HepG2 (cell line): ENCODE measurements around the gene INAFM2. TPM values are rescaled to one million over a fixed set of nuclear protein-coding genes. Genes with fewer than 3 reads are reported as not detected.

Source experiments
- ATAC-seq: fragments of 200-7000 bp; cut with Tn5 transposase; 3 replicates; pipeline ENCODE4 v1.9.1; 2020; ENCODE audit warnings: mild to moderate bottlenecking, moderate library complexity
- BruUV-seq: library from RNA; stranded (reverse); fragments of 400-500 nt; replicated peaks from 2 replicates; lab custom pipeline; 2021; lab: Mats Ljungman, UMichigan
- CTCF ChIA-PET: fragments of 300-600 bp; formaldehyde crosslinking; extraction: SDS; loops from one replicate; lab custom pipeline; 2021; ENCODE audit warnings: low total read pairs, inconsistent platforms, low intra/inter-chr PET ratio; lab: Yijun Ruan, JAX
- POLR2A ChIA-PET: fragments of 350-600 bp; sonication (Branson Sonifier 250); formaldehyde crosslinking; loops from one replicate; lab custom pipeline; 2020; ENCODE audit warnings: antibody characterized with exemption, inconsistent platforms; lab: Yijun Ruan, JAX
- DNase-seq: peaks from one replicate; pipeline ENCODE4 v3.0.0-alpha.2; 2015; ENCODE audit warnings: low spot score
- FAIRE-seq: peaks from 3 replicates; lab custom pipeline; 2011; peaks lifted over from hg19 to GRCh38; lab: Jason Lieb, UNC
- H2AFZ ChIP-seq: one replicate; pipeline ENCODE4 v1.6.1; 2011; ENCODE audit warnings: low read length, inconsistent platforms
- H3K27ac ChIP-seq: fragments of 300-600 bp; 3 replicates; pipeline ENCODE4 v1.8.0; 2011; ENCODE audit warnings: mixed run types, mild to moderate bottlenecking, mixed read lengths, low read length, inconsistent platforms; ENCODE audit not compliant: insufficient read depth; ENCODE audit errors: extremely low read length
- H3K27me3 ChIP-seq, 2 experiments: fragments of 200-600 bp in 1 of 2; 2 replicates in 1 of 2; 3 replicates in 1 of 2; pipeline versions ENCODE4 v1.6.0 to v1.8.0; 2011; ENCODE audit warnings: low read length in 2 of 2, mild to moderate bottlenecking in 2 of 2, moderate library complexity in 2 of 2, inconsistent platforms in 1 of 2; ENCODE audit not compliant: insufficient read depth in 2 of 2, control insufficient read depth in 1 of 2
- H3K36me3 ChIP-seq, 2 experiments: fragments of 200-600 bp in 1 of 2; replicated peaks in 1 of 2; 2 replicates in 1 of 2; 3 replicates in 1 of 2; pipeline versions ENCODE4 v1.5.1 to v1.8.0; 2011; ENCODE audit warnings: low read length in 2 of 2, inconsistent platforms in 1 of 2; ENCODE audit not compliant: insufficient read depth in 2 of 2, control insufficient read depth in 1 of 2
- H3K4me1 ChIP-seq: 2 replicates; pipeline ENCODE4 v1.5.1; 2012; ENCODE audit warnings: low read length, inconsistent platforms; ENCODE audit not compliant: insufficient read depth
- H3K4me2 ChIP-seq: 2 replicates; pipeline ENCODE4 v1.6.0; 2011; ENCODE audit warnings: low read depth, low read length, inconsistent platforms
- H3K4me3 ChIP-seq, 3 experiments: fragments of 200-600 bp in 1 of 3; sonication (generic), shearing (Covaris generic) in 1 of 3; replicated peaks in 1 of 3; 2 replicates each; pipeline ENCODE4 v1.5.1; 2011 to 2016; ENCODE audit warnings: low read length in 3 of 3, inconsistent platforms in 2 of 3, low read depth in 2 of 3, mild to moderate bottlenecking in 2 of 3, control low read depth in 1 of 3, mixed read lengths in 1 of 3; ENCODE audit not compliant: insufficient read depth in 1 of 3
- H3K79me2 ChIP-seq: one replicate; pipeline ENCODE4 v1.6.1; 2011; ENCODE audit warnings: low read length, inconsistent platforms; ENCODE audit not compliant: insufficient read depth
- H3K9ac ChIP-seq: 2 replicates; pipeline ENCODE4 v1.6.0; 2011; ENCODE audit warnings: mild to moderate bottlenecking, low read depth, low read length, inconsistent platforms; ENCODE audit not compliant: insufficient read depth
- H3K9me3 ChIP-seq: 2 replicates; pipeline ENCODE4 v1.5.1; 2012; ENCODE audit warnings: mild to moderate bottlenecking, low read length
- H4K20me1 ChIP-seq: 2 replicates; pipeline ENCODE4 v1.6.0; 2011; ENCODE audit warnings: inconsistent platforms, mild to moderate bottlenecking, low read length, moderate library complexity; ENCODE audit not compliant: insufficient read depth
- HNRNPL ChIP-seq: fragments of 200-400 bp; formaldehyde crosslinking; IDR thresholded peaks from 2 replicates; pipeline ENCODE4 v1.6.1; 2017; ENCODE audit warnings: mild to moderate bottlenecking, low read depth, low read length
- HNRNPUL1 ChIP-seq: fragments of 200-400 bp; formaldehyde crosslinking; IDR thresholded peaks from 2 replicates; pipeline ENCODE4 v1.6.1; 2017; ENCODE audit warnings: low read depth, mild to moderate bottlenecking, low read length, moderate library complexity
- SMARCE1 ChIP-seq: fragments of 450-650 bp; IDR thresholded peaks from 2 replicates; pipeline ENCODE4 v1.6.1; 2017; ENCODE audit warnings: borderline replicate concordance
- ZNF567 ChIP-seq: sonication (generic); formaldehyde crosslinking; IDR thresholded peaks from 2 replicates; pipeline ENCODE4 v1.8.1; 2023; ENCODE audit warnings: mild to moderate bottlenecking, missing genetic modification reagents, borderline replicate concordance
- ZNF772 ChIP-seq: sonication (generic); formaldehyde crosslinking; IDR thresholded peaks from 2 replicates; pipeline ENCODE4 v1.5.0; 2020; ENCODE audit warnings: mild to moderate bottlenecking, missing genetic modification reagents
- WGBS: methylation state at CpG from one replicate; pipeline ENCODE4 v1.1.6; 2017; ENCODE audit warnings: low lambda C conversion rate; 5-methylcytosine and 5-hydroxymethylcytosine counted together
- in situ Hi-C: cut with HindIII; loops from 2 replicates; pipeline ENCODE4 v1.10.0; 2017; ENCODE audit warnings: low pct_unique_long_range_greater_than_20kb; ENCODE audit not compliant: extremely low pct_ligation_motif_present
- intact Hi-C: fragments of 100-400 bp; cut with micrococcal nuclease; formaldehyde crosslinking; loops from one replicate; pipeline ENCODE4 v1.10.0; 2022; ENCODE audit not compliant: unreplicated experiment
- polyA plus RNA-seq, 8 experiments: library from polyadenylated mRNA; depleted of rRNA in 3 of 8; stranded (reverse) in 7 of 8; unstranded in 1 of 8; fragments of >200 nt; fragmentation: Illumina TruSeq in 4 of 8; extraction: Trizol in 4 of 8; gene quantifications; 2 replicates each; pipeline versions ENCODE4 v1.2.1 to v1.2.3, GENCODE V29; 2011 to 2016; ENCODE audit warnings: low read depth in 4 of 8, missing spikeins in 1 of 8, mixed read lengths in 1 of 8; ENCODE audit not compliant: insufficient read depth in 1 of 8
- total RNA-seq, 5 experiments: library from RNA; depleted of rRNA; stranded (reverse); fragments of >200 nt; fragmentation: Illumina TruSeq; extraction: Trizol; gene quantifications; 2 replicates each; pipeline ENCODE4 v1.2.3, GENCODE V29; 2016; ENCODE audit warnings: low read depth in 1 of 5

The INAFM2 gene
- total and polyA plus RNA-seq, 2 of the 13 experiments (the other 11 are each of a cell fraction or from before 2014, with no cell fraction given) = 5.5 to 6.5 TPM

DNA sequence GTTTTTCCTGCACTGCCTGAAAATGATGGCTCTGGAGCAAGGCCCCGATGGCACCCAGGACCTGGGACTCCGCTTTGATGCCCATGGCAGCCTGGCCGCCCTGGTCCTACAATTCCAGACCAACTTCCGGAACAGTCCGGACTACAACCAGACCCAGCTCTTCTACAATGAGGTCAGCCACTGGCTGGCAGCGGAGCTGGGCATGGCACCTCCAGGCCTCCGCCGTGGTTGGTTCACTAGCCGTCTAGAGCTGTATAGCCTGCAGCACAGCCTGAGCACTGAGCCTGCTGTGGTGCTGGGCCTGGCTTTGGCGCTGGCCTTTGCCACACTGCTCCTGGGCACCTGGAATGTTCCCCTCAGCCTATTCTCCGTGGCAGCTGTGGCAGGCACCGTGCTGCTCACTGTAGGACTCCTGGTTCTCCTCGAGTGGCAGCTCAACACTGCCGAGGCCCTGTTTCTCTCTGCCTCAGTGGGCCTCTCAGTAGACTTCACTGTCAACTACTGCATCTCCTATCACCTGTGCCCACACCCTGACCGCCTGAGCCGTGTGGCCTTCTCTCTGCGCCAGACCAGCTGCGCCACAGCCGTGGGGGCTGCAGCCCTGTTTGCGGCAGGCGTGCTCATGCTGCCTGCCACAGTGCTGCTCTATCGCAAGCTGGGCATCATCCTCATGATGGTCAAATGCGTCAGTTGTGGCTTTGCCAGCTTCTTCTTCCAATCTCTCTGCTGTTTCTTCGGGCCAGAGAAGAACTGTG, 45.4 kb downstream of the INAFM2 start:
- ChIA-PET POLR2A (interaction anchor here (0.6 to 4.4 kb wide), 3 partner anchors 14 to 52 kb away, joined by 3 to 16 read pairs (median 4); partner anchors contain the start of genes IVD and KNSTRN), CTCF (interaction anchor here (1.7 to 3.0 kb wide), 3 partner anchors 24 to 52 kb away, joined by 5 to 32 read pairs (median 8); no protein-coding TSS in a partner anchor)
- no peaks in the 10 kb centered on the region for H3K79me2 ChIP-seq
- no TSS peak for BruUV-seq
- no peak overlapping the region for H2AFZ ChIP-seq
- H3K27ac ChIP-seq = no peak overlapping the region
- WGBS = 45% methylated on average over 12 of the region's 24 CpGs
- H3K4me3 ChIP-seq = no peak overlapping the region; a peak in 1 of 6 replicates
- no peak overlapping the region for H3K9ac ChIP-seq
- FAIRE-seq (no peak), DNase-seq (no peak), ATAC-seq (no peak)
- H3K27me3 ChIP-seq = peaks cover 12 to 77% of the 10 kb centered on the region in 2 experiments
- no peaks in the 10 kb centered on the region for H3K9me3 ChIP-seq
- TF ChIP-seq SMARCE1 = no peak
- TF ChIP-seq HNRNPL = 0 out of 2 replicates have a peak, but pooled peaks have one; percentile 17
- TF ChIP-seq ZNF772 (CRISPR knock-in tag) = 0 out of 2 replicates have a peak, but pooled peaks have one; percentile 1
- H4K20me1 ChIP-seq = no peaks in the 10 kb centered on the region
- no peaks in the 10 kb centered on the region for H3K36me3 ChIP-seq
- no peaks in the 10 kb centered on the region for H3K4me1 ChIP-seq
- intact Hi-C loops = loop anchor here (1.0 kb wide), 1 partner anchor 53 kb away; no protein-coding TSS in a partner anchor
- H3K4me2 ChIP-seq = no peak overlapping the region
- in situ Hi-C loops = no loop called here

- ChIA-PET POLR2A (interaction anchor here (0.6 to 4.4 kb wide), 2 partner anchors 13 to 36 kb away, joined by 3 to 16 read pairs; partner anchors contain the start of genes IVD and KNSTRN), CTCF (interaction anchor here (3.0 kb wide), 1 partner anchor 52 kb away, joined by 32 read pairs; no protein-coding TSS in a partner anchor)
- DNase-seq = no peak
- 37% methylated on average over 2 of the region's 10 CpGs for WGBS
- Histone ChIP-seq H3K4me2 (no peak overlapping the region), H2AFZ (no peak overlapping the region), H3K79me2 (no peaks in the 10 kb centered on the region), H3K27ac (no peak overlapping the region), H3K36me3 (no peaks in the 10 kb centered on the region)
- no peak for ATAC-seq
- in situ Hi-C loops = no loop called here
- intact Hi-C loops = no loop called here
- TF ChIP-seq ZNF567 (CRISPR knock-in tag) (no peak), HNRNPUL1 (no peak)
- TF ChIP-seq, all 625 proteins: peak for 0
- no peak for FAIRE-seq
- BruUV-seq = no TSS peak
- Histone ChIP-seq H3K9ac (no peak overlapping the region), H3K4me3 (no peak overlapping the region), H3K9me3 (no peaks in the 10 kb centered on the region), H4K20me1 (no peaks in the 10 kb centered on the region), H3K27me3 (peaks cover 12 to 71% of the 10 kb centered on the region in 2 experiments), H3K4me1 (no peaks in the 10 kb centered on the region)
Measured at GRCh38 chr15:40369474-40369869, 46.0 kb downstream of the INAFM2 start.
